GM18508 (cell line): ENCODE measurements around the gene KCNAB2.

Source experiments
- ATAC-seq: cut with Tn5 transposase; IDR thresholded peaks from one replicate; pipeline ENCODE4 v1.9.1; 2021; ENCODE audit warnings: moderate number of reproducible peaks; ENCODE audit not compliant: insufficient read depth, unreplicated experiment

KCNAB2 gene

GRCh38 chr1:6105218-6105679 lies 59.6 kb downstream of the KCNAB2 start:
- ATAC-seq = no peak

GRCh38 chr1:6105763-6106162 lies 60.1 kb downstream of the KCNAB2 start:
- no peak for ATAC-seq

- no peak for ATAC-seq
Measured at GRCh38 chr1:6106321-6106731, 60.6 kb downstream of the KCNAB2 start.

DNA sequence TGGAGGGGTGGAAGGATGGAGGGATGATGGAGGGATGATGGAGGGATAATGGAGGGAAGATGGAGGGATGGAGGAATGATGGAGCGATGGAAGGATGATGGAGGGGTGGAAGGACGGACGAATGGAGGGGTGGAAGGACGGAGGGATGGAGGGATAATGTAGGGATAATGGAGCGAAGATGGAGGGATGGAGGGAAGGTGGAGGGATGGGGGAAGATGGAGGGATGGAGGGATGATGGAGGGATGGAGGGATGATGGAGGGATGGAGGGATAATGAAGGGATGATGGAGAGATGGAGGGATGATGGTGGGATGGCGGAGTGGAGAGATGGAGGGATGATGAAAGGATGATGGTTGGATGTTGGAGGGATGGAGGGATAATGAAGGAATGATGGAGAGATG lies 61.3 kb downstream of the KCNAB2 start:
- ATAC-seq = no peak

GRCh38 chr1:6107409-6108356 lies 62.0 kb downstream of the KCNAB2 start:
- ATAC-seq = no peak

DNA sequence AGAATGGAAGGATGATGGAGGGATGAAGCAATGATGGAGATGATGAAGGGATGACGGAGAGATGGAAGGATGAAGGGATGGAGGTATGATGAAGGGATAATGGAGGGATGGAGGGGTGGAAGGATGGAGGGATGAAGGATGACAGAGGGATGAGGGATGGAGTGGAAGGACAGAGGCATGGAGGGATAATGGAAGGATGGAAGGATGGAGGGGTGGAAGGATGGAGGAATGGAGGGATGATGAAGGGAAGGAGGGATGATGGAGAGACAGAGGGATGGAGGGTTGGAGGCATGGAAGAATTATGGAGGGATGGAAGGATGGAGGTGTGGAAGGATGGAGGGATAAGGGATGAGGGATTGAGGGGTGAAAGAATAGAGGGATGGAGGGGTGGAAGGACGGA lies 62.8 kb downstream of the KCNAB2 start:
- no peak for ATAC-seq

GRCh38 chr1:6108937-6109614 lies 63.4 kb downstream of the KCNAB2 start:
- ATAC-seq = no peak

GRCh38 chr1:6109688-6110087 lies 64.0 kb downstream of the KCNAB2 start:
- ATAC-seq = no peak

DNA sequence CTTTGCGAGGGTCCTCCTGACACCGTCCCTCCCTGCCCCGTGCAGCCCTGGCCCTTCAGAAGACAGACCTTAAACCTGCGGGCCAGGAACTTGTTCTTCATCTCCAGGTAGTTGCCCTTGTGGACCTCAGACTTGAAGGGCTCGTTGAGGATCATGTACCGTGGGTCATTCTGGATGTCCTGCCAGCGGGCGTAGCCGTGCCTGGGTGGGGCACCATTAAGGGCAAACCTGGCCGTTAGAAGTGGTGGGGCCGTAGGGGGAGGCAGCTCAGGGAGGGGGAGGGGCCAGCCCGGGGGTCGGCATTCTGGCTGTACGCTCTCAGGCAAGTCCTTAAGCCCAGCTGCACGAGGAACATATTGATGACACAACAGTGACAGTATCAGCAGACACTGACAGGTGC lies 64.6 kb downstream of the KCNAB2 start:
- no peak for ATAC-seq

DNA sequence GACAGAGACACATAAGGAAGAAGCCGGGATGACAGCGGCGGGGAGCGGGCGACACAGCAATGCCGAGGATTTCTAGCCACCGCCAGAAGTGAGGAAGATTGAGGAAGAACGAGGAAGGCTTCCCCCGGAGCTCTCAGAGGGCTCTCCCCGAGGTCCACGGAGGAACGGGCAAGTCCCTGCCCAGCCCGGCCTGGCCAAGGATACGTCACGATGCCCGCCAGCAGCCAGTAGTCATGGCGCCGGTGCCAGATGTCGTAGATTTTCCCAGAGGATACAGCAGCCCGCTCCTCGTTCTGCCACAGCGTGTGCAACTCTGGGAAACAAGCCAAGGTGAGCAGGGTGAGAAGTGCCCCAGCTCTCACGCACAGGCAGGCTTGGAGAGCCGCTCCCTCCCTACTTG lies 65.9 kb downstream of the KCNAB2 start:
- no peak for ATAC-seq

- no peak for ATAC-seq
Measured at GRCh38 chr1:6111991-6112689, 66.5 kb downstream of the KCNAB2 start.

- ATAC-seq = no peak
Measured at GRCh38 chr1:6112690-6113005, 67.0 kb downstream of the KCNAB2 start.

DNA sequence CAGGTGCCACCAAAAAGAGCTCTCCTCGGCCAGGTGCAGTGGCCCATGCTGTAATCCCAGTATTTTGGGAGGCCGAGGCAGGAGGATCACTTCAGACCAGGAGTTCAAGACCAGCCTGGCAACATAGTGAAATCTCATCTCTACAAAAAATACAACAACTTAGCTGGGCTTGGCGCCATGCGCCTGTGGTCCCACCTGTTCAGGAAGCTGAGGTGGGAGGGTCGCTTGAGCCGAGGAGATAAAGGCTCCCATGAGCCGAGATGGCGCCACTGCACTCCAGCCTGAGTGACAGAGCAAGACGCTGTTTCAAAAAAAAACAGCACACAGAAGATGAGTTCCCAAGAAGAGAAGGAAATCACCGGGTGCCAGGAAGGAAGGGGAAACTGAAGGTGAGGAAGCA lies 67.4 kb downstream of the KCNAB2 start:
- no peak for ATAC-seq

DNA sequence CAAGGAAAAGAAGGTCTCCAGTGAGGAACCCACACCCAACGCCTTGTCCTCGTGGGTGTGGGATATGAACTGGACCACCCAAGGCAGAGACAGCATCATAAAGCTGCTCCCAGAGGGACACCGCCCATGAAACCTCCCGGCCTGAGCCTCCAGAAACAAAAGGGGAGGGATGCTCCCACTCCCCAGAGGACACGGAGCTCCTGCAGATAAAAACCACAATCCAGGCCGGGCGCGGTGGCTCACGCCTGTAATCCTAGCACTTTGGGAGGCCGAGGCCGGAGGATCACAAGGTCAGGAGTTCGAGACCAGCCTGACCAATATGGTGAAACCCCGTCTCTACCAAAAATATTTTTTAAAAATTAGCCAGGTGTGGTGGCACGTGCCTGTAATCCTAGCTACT lies 68.1 kb downstream of the KCNAB2 start:
- ATAC-seq = no peak

GRCh38 chr1:6116137-6116536 lies 70.4 kb downstream of the KCNAB2 start:
- no peak for ATAC-seq

- ATAC-seq = no peak
Measured at GRCh38 chr1:6117064-6117463, 71.4 kb downstream of the KCNAB2 start.

DNA sequence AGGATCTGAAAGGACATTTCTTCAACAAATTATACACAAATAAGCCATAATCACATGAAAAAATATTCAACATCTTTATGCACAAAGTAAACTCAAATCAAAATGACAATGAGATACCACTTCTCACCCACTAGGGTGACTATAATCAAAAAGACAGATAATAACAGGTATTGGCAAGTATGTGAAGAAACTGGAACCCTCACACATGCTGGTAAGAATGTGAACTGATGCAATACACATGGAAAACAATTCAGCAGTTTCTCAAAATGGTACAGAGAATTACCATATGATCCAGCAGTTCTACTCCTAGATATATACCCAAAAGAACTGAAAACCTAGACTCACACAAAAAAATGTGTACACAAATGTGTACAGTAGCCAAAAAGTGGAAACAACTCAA lies 71.9 kb downstream of the KCNAB2 start:
- no peak for ATAC-seq

- ATAC-seq = no peak
Measured at GRCh38 chr1:6118415-6118814, 72.7 kb downstream of the KCNAB2 start.

DNA sequence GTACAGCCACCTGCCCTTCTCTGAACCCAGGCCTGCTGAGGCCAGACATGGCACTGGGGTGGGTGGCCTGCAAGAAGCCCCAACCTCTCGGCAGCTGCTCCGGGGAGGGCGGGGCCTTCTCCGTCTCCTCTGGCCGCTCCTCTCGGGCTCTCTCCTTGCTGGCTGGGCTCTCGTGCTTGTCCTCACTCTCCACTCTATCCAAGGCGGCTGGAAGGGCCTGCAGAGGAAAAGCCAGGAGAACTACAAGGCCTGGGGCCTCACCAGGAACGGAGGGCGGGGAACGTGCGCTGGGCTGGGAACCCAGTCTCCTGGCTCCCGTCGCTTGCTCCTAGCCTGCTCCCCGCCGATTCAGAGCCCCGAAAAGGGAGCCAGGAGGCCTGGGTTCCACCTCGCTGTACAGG lies 75.3 kb downstream of the KCNAB2 start:
- no peak for ATAC-seq

DNA sequence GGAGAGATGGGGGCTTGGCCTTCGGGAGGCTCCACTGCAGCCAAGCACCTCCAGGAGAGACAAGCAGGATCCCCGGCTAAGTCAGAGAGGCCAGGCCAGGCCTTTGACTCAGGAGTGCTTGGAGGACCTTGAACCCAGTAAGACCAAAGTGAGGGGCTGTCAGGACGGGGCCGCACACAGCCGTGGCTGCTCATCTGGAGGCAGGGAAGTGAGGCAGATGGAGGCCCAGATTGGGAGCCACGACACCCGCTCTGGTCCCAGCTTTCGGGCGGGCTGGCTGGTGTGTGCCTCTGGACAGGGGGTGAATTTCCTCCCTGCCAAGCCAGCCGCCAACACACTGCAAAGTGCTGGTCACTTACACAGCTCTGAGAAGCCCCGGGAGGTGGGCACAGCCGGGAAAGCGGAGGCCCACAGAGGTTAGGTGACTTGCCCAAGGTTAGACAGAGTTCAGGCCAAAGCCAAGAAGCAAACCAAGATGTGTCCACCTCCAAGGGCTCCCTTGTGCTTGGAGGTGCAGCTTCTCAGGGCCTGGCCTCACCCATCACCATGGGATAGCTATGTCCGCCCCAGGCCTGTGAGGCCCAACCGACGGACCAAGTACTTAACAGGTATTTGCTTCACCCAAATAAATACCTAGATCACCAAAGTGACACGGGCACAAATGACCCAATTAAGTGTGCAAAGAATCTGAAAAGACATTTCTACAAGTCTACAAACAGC lies 76.1 kb downstream of the KCNAB2 start:
- ATAC-seq = no peak
